Esophagus muscularis mucosa (tissue), 4 donors: Measurements from ENCODE around the gene VEPH1. TPM values are rescaled to one million over a fixed set of nuclear protein-coding genes. Genes with fewer than 3 reads are reported as not detected.
A peak's percentile ranks its signal among the peaks of the same experiment; 100 is the strongest.

Source experiments
- DNase-seq: peaks from one replicate; pipeline ENCODE4 v3.0.0-alpha.2; 2017; ENCODE audit errors: extremely low spot score
- H3K27ac ChIP-seq, 4 donors: fragments of 200-600 bp; sonication (generic); replicated peaks in 1 of 4; 1 replicate in 3 of 4; 2 replicates in 1 of 4; pipeline ENCODE4 v1.5.1; 2016 to 2019; ENCODE audit warnings: mild to moderate bottlenecking in 1 of 4
- H3K27me3 ChIP-seq, 4 donors: fragments of 200-600 bp; sonication (generic); one replicate each; pipeline versions ENCODE4 v1.5.1 to v1.6.0; 2016 to 2019
- H3K36me3 ChIP-seq, 4 donors: fragments of 200-600 bp; sonication (generic); one replicate each; pipeline ENCODE4 v1.5.1; 2016 to 2019
- H3K4me1 ChIP-seq, 4 donors: fragments of 200-600 bp; sonication (generic); one replicate each; pipeline ENCODE4 v1.5.1; 2016 to 2019
- H3K4me3 ChIP-seq, 4 donors: fragments of 200-600 bp; sonication (generic); 1 replicate in 2 of 4; 2 replicates in 2 of 4; pipeline ENCODE4 v1.5.1; 2016 to 2019; ENCODE audit warnings: mild to moderate bottlenecking in 4 of 4, moderate library complexity in 1 of 4
- H3K9me3 ChIP-seq, 4 donors: fragments of 200-600 bp; sonication (generic); 1 replicate in 3 of 4; 2 replicates in 1 of 4; pipeline ENCODE4 v1.5.1; 2016 to 2019
- EP300 ChIP-seq: sonication (generic); formaldehyde crosslinking; IDR thresholded peaks from one replicate; pipeline ENCODE4 v1.6.1; 2017; ENCODE audit warnings: antibody characterized with exemption
- POLR2A ChIP-seq: fragments of 450-650 bp; IDR thresholded peaks from one replicate; pipeline ENCODE4 v1.6.1; 2017; ENCODE audit warnings: antibody characterized with exemption, moderate library complexity, mild to moderate bottlenecking, low read depth
- POLR2AphosphoS5 ChIP-seq, 2 donors: sonication (generic); formaldehyde crosslinking; IDR thresholded peaks; one replicate each; pipeline ENCODE4 v1.6.1; 2017; ENCODE audit warnings: antibody characterized with exemption in 2 of 2
- WGBS: methylation state at CpG from one replicate; pipeline ENCODE4 v1.1.5; 2018; 5-methylcytosine and 5-hydroxymethylcytosine counted together
- intact Hi-C: fragments of 100-400 bp; cut with DNase I; formaldehyde crosslinking; loops from one replicate; pipeline ENCODE4 v1.15.1; 2023
- total RNA-seq, 4 donors: library from RNA; depleted of rRNA; stranded (reverse); fragments of >200 nt; gene quantifications; one replicate each; pipeline versions ENCODE4 v1.1.0 to v1.2.1, GENCODE V29; 2016
- TF ChIP-seq, protein P1 (sequence below), 3 experiments: fragments of 200-600 bp in 2 of 3; fragments of 450-650 bp in 1 of 3; sonication (generic) in 2 of 3; IDR thresholded peaks; one replicate each; pipeline ENCODE4 v1.5.1; 2017 to 2019; ENCODE audit warnings: antibody characterized with exemption in 3 of 3, mild to moderate bottlenecking in 2 of 3, moderate library complexity in 1 of 3

The VEPH1 gene
- total RNA-seq, 4 donors from 2014 or later, result 0.23 to 1.2 (median 0.52) TPM; not detected in 1

DNA sequence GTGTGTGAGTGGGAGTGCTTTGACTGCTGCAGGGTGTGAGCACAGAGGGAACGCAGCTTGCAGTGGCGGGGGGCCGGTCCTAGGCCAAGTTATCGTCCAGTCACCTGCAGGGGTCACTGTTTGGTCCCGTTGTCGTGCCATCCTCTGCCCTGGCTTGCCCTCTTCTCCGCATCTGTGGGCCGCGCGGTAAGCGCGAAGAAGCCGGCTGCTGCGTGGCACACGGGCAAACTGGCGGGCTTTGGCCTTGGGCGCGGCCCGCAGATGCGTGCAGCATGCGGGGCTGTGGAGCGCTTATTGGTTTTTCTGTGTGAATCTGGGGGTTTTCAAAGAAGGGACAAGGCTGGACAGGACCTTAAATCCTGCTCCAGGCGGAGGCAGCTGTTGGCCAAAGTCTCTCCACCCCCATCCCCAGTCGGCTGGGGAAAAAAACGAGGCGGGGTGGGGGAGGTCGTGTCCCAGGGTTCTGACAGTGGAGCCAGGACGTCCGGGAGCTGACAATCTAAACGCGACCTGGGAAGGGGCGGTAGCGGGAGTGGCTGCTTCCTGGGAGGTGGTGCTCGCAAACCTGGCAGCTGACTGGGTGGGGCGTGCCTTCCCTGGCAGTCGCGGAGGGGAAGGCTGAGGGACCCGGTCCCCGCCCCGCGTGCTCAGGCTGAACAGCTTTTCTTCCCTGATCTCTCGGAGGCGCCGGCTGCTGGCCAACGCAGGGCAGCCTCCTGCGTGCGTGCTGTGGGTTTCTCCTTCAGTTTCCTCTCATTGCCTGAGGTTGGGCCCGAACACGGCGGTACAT, 39.7 kb upstream of the VEPH1 start:
- DNase-seq, result no peak
- H3K27me3 ChIP-seq, result peaks cover 0 to 6% (median 0%) of the 10 kb centered on the region in 4 donors
- H3K27ac ChIP-seq, result peak overlapping the region; percentile 8 to 35 (median 19)
- H3K36me3 ChIP-seq, result no peaks in the 10 kb centered on the region
- peak overlapping the region; percentile 46 to 58 (median 46) for H3K4me3 ChIP-seq
- intact Hi-C loops, result no loop called here
- H3K4me1 ChIP-seq, result peaks cover 0 to 13% (median 11%) of the 10 kb centered on the region in 4 donors
- H3K9me3 ChIP-seq, result peaks cover 0 to 8% (median 4%) of the 10 kb centered on the region in 4 donors
- WGBS, result 6% methylated on average over 19 of the region's 50 CpGs
- TF ChIP-seq POLR2AphosphoS5 (IDR thresholded peaks at IDR 0.05) (peak in 1 of 2 donors; percentile 25), EP300 (no peak), POLR2A (no peak)
- TF ChIP-seq, protein P1, sequence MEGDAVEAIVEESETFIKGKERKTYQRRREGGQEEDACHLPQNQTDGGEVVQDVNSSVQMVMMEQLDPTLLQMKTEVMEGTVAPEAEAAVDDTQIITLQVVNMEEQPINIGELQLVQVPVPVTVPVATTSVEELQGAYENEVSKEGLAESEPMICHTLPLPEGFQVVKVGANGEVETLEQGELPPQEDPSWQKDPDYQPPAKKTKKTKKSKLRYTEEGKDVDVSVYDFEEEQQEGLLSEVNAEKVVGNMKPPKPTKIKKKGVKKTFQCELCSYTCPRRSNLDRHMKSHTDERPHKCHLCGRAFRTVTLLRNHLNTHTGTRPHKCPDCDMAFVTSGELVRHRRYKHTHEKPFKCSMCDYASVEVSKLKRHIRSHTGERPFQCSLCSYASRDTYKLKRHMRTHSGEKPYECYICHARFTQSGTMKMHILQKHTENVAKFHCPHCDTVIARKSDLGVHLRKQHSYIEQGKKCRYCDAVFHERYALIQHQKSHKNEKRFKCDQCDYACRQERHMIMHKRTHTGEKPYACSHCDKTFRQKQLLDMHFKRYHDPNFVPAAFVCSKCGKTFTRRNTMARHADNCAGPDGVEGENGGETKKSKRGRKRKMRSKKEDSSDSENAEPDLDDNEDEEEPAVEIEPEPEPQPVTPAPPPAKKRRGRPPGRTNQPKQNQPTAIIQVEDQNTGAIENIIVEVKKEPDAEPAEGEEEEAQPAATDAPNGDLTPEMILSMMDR (IDR thresholded peaks at IDR 0.05), result peak in 1 of 3 experiments; percentile 7

GRCh38 chr3:157541506-157542236, 38.5 kb upstream of the VEPH1 start:
- Histone ChIP-seq H3K27me3 (peaks cover 0 to 6% (median 0%) of the 10 kb centered on the region in 4 donors), H3K9me3 (peaks cover 0 to 8% (median 4%) of the 10 kb centered on the region in 4 donors), H3K27ac (no peak overlapping the region), H3K4me1 (peaks cover 0 to 13% (median 11%) of the 10 kb centered on the region in 4 donors), H3K36me3 (no peaks in the 10 kb centered on the region), H3K4me3 (no peak overlapping the region)
- no peak for DNase-seq
- intact Hi-C loops, result no loop called here
- TF ChIP-seq POLR2A, result no peak
- WGBS, result 81% methylated on average over 6 of the region's 6 CpGs

DNA sequence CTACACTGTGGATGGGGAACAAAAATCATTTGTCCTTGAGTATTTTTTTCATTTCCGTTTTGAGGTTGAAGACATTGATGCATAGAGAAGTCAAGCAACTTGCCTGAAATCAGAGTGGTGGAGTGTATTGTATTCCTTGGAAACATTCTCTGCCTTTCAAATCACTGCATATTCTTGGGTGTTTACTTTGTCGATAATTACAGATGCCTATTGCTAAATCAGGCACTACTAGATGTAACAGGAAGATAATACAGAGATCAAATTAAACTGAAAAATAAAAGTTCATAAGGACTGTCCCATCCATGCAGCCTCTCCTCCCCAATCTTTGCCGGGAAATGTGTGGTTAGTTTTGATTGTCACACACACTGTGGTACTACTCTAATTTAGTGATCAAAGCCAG, 37.4 kb upstream of the VEPH1 start:
- H3K27ac ChIP-seq, result no peak overlapping the region
- H3K27me3 ChIP-seq, result peaks cover 0 to 6% (median 0%) of the 10 kb centered on the region in 4 donors
- no peak for DNase-seq
- no peak for TF ChIP-seq POLR2AphosphoS5 (IDR thresholded peaks at IDR 0.05)
- TF ChIP-seq, protein P1 (IDR thresholded peaks at IDR 0.05), result no peak
- no peak for TF ChIP-seq POLR2A
- TF ChIP-seq EP300, result no peak
- no peaks in the 10 kb centered on the region for H3K36me3 ChIP-seq
- no peak overlapping the region for H3K4me3 ChIP-seq
- intact Hi-C loops, result no loop called here
- peaks cover 0 to 8% (median 4%) of the 10 kb centered on the region in 4 donors for H3K9me3 ChIP-seq
- 51% methylated on average over 3 of the region's 3 CpGs for WGBS
- peaks cover 0 to 13% (median 11%) of the 10 kb centered on the region in 4 donors for H3K4me1 ChIP-seq

DNA sequence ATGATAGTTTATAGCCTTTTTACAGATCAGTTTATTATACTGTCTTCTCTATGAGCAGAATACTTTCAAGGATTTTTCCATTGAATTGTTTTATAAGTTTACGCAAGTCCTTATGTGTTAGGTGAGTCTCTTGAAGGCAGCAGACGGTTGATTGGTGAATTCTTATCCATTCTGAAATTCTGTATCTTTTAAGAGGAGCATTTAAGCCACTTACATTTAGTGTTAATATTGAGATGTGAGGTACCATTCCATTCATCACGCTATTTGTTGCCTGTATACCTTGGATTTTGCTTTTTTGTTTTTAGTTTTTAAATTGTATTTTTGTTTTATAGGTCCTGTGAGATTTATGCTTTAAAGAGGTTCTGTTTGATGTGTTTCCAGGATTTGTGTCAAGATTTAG, 32.5 kb upstream of the VEPH1 start:
- DNase-seq, result no peak
- no peak overlapping the region for H3K4me3 ChIP-seq
- H3K36me3 ChIP-seq, result no peaks in the 10 kb centered on the region
- WGBS, result 96% methylated on average over 3 of the region's 3 CpGs
- intact Hi-C loops, result no loop called here
- no peak for TF ChIP-seq EP300
- TF ChIP-seq POLR2AphosphoS5 (IDR thresholded peaks at IDR 0.05), result no peak
- TF ChIP-seq, protein P1 (IDR thresholded peaks at IDR 0.05), result no peak
- TF ChIP-seq POLR2A, result no peak
- no peaks in the 10 kb centered on the region for H3K27me3 ChIP-seq
- no peak overlapping the region for H3K27ac ChIP-seq
- H3K9me3 ChIP-seq, result no peaks in the 10 kb centered on the region
- peaks cover 0 to 3% (median 0%) of the 10 kb centered on the region in 4 donors for H3K4me1 ChIP-seq

DNA sequence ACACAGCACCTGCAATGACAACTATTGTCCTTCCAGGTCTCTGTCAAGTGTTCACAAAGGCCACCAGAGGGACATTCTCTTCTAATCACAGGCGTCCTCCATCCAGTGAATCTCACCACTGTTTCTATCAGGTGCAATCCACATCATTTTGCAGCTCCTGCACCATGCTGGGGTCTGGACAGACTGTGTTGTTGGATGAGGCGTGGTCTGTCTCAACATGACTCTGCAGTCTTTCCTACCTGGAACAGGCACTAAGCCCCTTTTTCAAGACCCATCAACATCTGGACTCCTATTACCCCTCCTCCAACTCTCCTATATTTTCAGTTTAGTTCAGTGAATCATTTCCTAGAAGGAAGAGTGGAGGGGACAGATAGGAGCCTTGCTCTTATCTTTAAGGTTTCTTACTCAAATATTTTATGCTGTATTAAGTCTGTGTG, 31.5 kb upstream of the VEPH1 start:
- Histone ChIP-seq H3K4me3 (no peak overlapping the region), H3K4me1 (peaks cover 0 to 3% (median 0%) of the 10 kb centered on the region in 4 donors), H3K9me3 (no peaks in the 10 kb centered on the region), H3K36me3 (no peaks in the 10 kb centered on the region), H3K27me3 (no peaks in the 10 kb centered on the region), H3K27ac (no peak overlapping the region)
- TF ChIP-seq EP300 (no peak), POLR2AphosphoS5 (IDR thresholded peaks at IDR 0.05) (no peak), POLR2A (no peak)
- TF ChIP-seq, protein P1 (IDR thresholded peaks at IDR 0.05), result no peak
- WGBS, result 80% methylated on average over 2 of the region's 2 CpGs
- intact Hi-C loops, result no loop called here
- no peak for DNase-seq
